ENCODE measurements around the gene TMEM82.

TMEM82 gene

GRCh38 chr1:15720861-15721260 lies 21.4 kb upstream of the TMEM82 start:
- DNase-seq (ENCODE audit: low spot score): no peak

GRCh38 chr1:15722411-15722810 lies 19.9 kb upstream of the TMEM82 start:
- DNase-seq (ENCODE audit: low spot score): no peak

- no peak for DNase-seq (ENCODE audit: low spot score)
These were observed 19.3 kb upstream of the TMEM82 start for GRCh38 chr1:15722836-15723532.

GRCh38 chr1:15723631-15724246 lies 18.6 kb upstream of the TMEM82 start:
- no peak for DNase-seq (ENCODE audit: low spot score)

- DNase-seq (ENCODE audit: low spot score): no peak
These were observed 17.1 kb upstream of the TMEM82 start for GRCh38 chr1:15724949-15725880.

GRCh38 chr1:15726508-15726907 lies 15.8 kb upstream of the TMEM82 start:
- no peak for DNase-seq (ENCODE audit: low spot score)

- no peak for DNase-seq (ENCODE audit: low spot score)
These were observed 15.3 kb upstream of the TMEM82 start for GRCh38 chr1:15727021-15727420.

- DNase-seq (ENCODE audit: low spot score): no peak
These were observed 14.9 kb upstream of the TMEM82 start for GRCh38 chr1:15727424-15727823.

- DNase-seq (ENCODE audit: low spot score): no peak
These were observed 14.3 kb upstream of the TMEM82 start for GRCh38 chr1:15727866-15728534.

GRCh38 chr1:15728937-15729657 lies 13.2 kb upstream of the TMEM82 start:
- no peak for DNase-seq (ENCODE audit: low spot score)

- DNase-seq (ENCODE audit: low spot score): no peak
These were observed 11.9 kb upstream of the TMEM82 start for GRCh38 chr1:15730423-15730822.

- DNase-seq (ENCODE audit: low spot score): no peak
These were observed 11.4 kb upstream of the TMEM82 start for GRCh38 chr1:15730936-15731335.

- no peak for DNase-seq (ENCODE audit: low spot score)
These were observed 10.3 kb upstream of the TMEM82 start for GRCh38 chr1:15731735-15732685.

- no peak for DNase-seq (ENCODE audit: low spot score)
These were observed 9.6 kb upstream of the TMEM82 start for GRCh38 chr1:15732686-15733081.

GRCh38 chr1:15733218-15733725 lies 9.0 kb upstream of the TMEM82 start:
- no peak for DNase-seq (ENCODE audit: low spot score)

- no peak for DNase-seq (ENCODE audit: low spot score)
These were observed 8.5 kb upstream of the TMEM82 start for GRCh38 chr1:15733726-15734226.

GRCh38 chr1:15734296-15734695 lies 8.0 kb upstream of the TMEM82 start:
- no peak for DNase-seq (ENCODE audit: low spot score)

- no peak for DNase-seq (ENCODE audit: low spot score)
These were observed 7.4 kb upstream of the TMEM82 start for GRCh38 chr1:15734901-15735300.

- DNase-seq (ENCODE audit: low spot score): no peak
These were observed 6.8 kb upstream of the TMEM82 start for GRCh38 chr1:15735304-15736037.
